Measurements from ENCODE around the gene GPRIN2. TPM values are rescaled to one million over a fixed set of nuclear protein-coding genes. Genes with fewer than 3 reads are reported as not detected.
"Not testable (repeated sequence)": the region's sequence is repeated elsewhere in the genome, so short reads cannot be mapped to it uniquely, and the experiment has no call there.

GPRIN2 gene
- 12.6 TPM for total RNA-seq
- 8.5 TPM for polyA plus RNA-seq (ENCODE audit: insufficient read depth, low read depth, low replicate concordance)
- long read RNA-seq, donor 1: 0 reads
- long read RNA-seq, donor 2, partial matches to known transcripts: 0 of 2 reads
- long read RNA-seq, donor 2, other reads (novel, unspliced or antisense): 0 of 2 reads
- long read RNA-seq, donor 3, partial matches to known transcripts: 0 of 1 reads
- long read RNA-seq, donor 3, other reads (novel, unspliced or antisense): 0 of 1 reads
- long read RNA-seq, donor 4, partial matches to known transcripts: 0 of 1 reads
- long read RNA-seq, donor 4, other reads (novel, unspliced or antisense): 0 of 1 reads
- long read RNA-seq, donor 5: 0 reads
- long read RNA-seq, donor 6, partial matches to known transcripts: 0 of 2 reads
- long read RNA-seq, donor 6, other reads (novel, unspliced or antisense): 0 of 2 reads
- long read RNA-seq, donor 7, partial matches to known transcripts: 0 of 12 reads
- long read RNA-seq, donor 7, other reads (novel, unspliced or antisense): 9 of 12 reads
- long read RNA-seq, donor 8, partial matches to known transcripts: 0 of 2 reads
- long read RNA-seq, donor 8, other reads (novel, unspliced or antisense): 0 of 2 reads
- long read RNA-seq, donor 9, partial matches to known transcripts: 0 of 1 reads
- long read RNA-seq, donor 9, other reads (novel, unspliced or antisense): 0 of 1 reads
- long read RNA-seq, donor 10, partial matches to known transcripts: 0 of 1 reads
- long read RNA-seq, donor 10, other reads (novel, unspliced or antisense): 0 of 1 reads

- FAIRE-seq: no peak
Measured at GRCh38 chr10:46556515-46557318, at the start of gene GPRIN2. GPRIN2 (minus strand) TSS chr10:46556658; CDS start chr10:46550736, 5,922 bp downstream.

DNA sequence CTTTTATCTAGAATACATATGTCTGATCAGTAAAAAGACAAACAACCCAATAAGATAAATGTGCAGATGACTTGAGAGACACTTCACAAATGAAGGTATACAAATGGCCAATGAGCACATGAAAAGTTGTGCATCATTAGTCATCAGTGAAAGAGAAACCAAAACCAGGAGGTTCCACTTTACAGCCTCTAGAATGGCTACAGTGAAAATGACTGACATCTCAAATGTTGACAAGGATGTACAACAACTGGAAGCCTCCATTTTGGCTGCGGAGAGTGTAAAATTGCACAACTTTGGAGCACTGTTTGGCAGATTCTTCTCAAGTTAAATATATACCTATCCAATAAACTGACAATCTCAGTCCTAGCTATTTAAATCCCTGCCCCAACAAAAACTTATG lies 44.1 kb upstream of the GPRIN2 start:
- intact Hi-C loops (cut with DNase I); H3K36me3 ChIP-seq (ENCODE audit: control insufficient read depth in 2 of 3, insufficient read depth in 3 of 3, low read length in 3 of 3); H3K9me3 ChIP-seq (ENCODE audit: control insufficient read depth in 2 of 3, insufficient read depth in 1 of 3, low read length in 3 of 3); H3K27ac ChIP-seq (ENCODE audit: low read depth in 2 of 2, low read length in 2 of 2); H3K4me1 ChIP-seq (ENCODE audit: control insufficient read depth in 2 of 3, insufficient read depth in 2 of 3, low read depth in 1 of 3, low read length in 3 of 3); H3K4me3 ChIP-seq (ENCODE audit: low read length in 3 of 3); DNase-seq; H3K27me3 ChIP-seq (ENCODE audit: control insufficient read depth, insufficient read depth, low read length); FAIRE-seq; H3K9ac ChIP-seq (ENCODE audit: low read length in 3 of 3): not testable (repeated sequence)

More at GRCh38 chr10:46556515-46557318, at the start of gene GPRIN2:
- peak; percentile 39 to 92 (median 70) for DNase-seq
- intact Hi-C loops (cut with DNase I): no loop called here
- no peak within 1 kb of the TSS for H3K27ac ChIP-seq (ENCODE audit: low read depth in 2 of 2, low read length in 2 of 2)
- TF ChIP-seq, protein P1, sequence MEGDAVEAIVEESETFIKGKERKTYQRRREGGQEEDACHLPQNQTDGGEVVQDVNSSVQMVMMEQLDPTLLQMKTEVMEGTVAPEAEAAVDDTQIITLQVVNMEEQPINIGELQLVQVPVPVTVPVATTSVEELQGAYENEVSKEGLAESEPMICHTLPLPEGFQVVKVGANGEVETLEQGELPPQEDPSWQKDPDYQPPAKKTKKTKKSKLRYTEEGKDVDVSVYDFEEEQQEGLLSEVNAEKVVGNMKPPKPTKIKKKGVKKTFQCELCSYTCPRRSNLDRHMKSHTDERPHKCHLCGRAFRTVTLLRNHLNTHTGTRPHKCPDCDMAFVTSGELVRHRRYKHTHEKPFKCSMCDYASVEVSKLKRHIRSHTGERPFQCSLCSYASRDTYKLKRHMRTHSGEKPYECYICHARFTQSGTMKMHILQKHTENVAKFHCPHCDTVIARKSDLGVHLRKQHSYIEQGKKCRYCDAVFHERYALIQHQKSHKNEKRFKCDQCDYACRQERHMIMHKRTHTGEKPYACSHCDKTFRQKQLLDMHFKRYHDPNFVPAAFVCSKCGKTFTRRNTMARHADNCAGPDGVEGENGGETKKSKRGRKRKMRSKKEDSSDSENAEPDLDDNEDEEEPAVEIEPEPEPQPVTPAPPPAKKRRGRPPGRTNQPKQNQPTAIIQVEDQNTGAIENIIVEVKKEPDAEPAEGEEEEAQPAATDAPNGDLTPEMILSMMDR (IDR thresholded peaks at IDR 0.05; ENCODE audit: borderline replicate concordance, extremely low read depth, insufficient read depth): no peak
- H3K4me3 ChIP-seq (ENCODE audit: low read length in 3 of 3): peak within 1 kb of the TSS; percentile 50 to 74 (median 54)
- no peaks in the 10 kb centered on the region for H3K27me3 ChIP-seq (ENCODE audit: control insufficient read depth, insufficient read depth, low read length)
- peaks cover 0 to 2% (median 0%) of the 10 kb centered on the region in 3 donors for H3K4me1 ChIP-seq (ENCODE audit: control insufficient read depth in 2 of 3, insufficient read depth in 2 of 3, low read depth in 1 of 3, low read length in 3 of 3)
- no peaks in the 10 kb centered on the region for H3K9me3 ChIP-seq (ENCODE audit: control insufficient read depth in 2 of 3, insufficient read depth in 1 of 3, low read length in 3 of 3)
- no peaks in the 10 kb centered on the region for H3K36me3 ChIP-seq (ENCODE audit: control insufficient read depth in 2 of 3, insufficient read depth in 3 of 3, low read length in 3 of 3)
- H3K9ac ChIP-seq (ENCODE audit: low read length in 3 of 3): peak within 1 kb of the TSS in 2 of 3 donors; percentile 1 to 54

DNA sequence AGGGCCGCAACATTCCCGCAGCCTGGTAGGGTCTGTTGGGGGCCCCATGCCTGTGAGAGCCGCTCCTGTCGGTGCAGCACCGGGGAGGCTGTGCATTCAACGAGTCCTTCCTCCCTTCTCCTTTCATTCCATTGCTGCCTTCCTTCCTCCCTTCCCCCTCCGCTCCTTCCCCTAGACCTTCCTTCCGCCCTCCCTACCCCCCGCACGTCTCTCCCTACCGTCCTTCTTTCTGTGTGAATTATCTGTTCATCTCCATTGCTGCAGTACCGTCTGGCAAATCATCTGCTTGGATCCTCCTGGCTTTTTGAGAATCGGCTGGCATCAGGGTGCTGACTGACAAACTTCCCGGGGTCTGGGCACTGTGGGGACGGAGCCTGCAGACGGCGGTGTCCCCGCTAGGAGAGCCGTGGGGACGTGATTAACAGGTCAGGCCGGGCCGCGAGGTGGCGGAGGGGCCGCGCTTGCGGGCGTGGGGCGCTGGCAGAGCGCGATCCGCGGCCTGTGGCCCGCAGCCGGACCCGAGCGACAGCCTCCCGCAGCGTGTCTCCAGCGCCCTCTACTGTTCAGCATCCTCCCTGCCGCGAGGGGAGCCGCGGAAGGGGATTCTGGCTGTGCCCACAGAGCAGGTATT lies 41.3 kb upstream of the GPRIN2 start:
- intact Hi-C loops (cut with DNase I); H3K27ac ChIP-seq (ENCODE audit: low read depth in 2 of 2, low read length in 2 of 2); H3K4me1 ChIP-seq (ENCODE audit: control insufficient read depth in 2 of 3, insufficient read depth in 2 of 3, low read depth in 1 of 3, low read length in 3 of 3); H3K27me3 ChIP-seq (ENCODE audit: control insufficient read depth, insufficient read depth, low read length); FAIRE-seq; H3K36me3 ChIP-seq (ENCODE audit: control insufficient read depth in 2 of 3, insufficient read depth in 3 of 3, low read length in 3 of 3); H3K9me3 ChIP-seq (ENCODE audit: control insufficient read depth in 2 of 3, insufficient read depth in 1 of 3, low read length in 3 of 3); H3K9ac ChIP-seq (ENCODE audit: low read length in 3 of 3): not testable (repeated sequence)
- peak overlapping the region in 2 of 3 donors; percentile 29 to 36 for H3K4me3 ChIP-seq (ENCODE audit: low read length in 3 of 3)
- DNase-seq: peak in 3 of 5 donors; percentile 9 to 42 (median 18)

GRCh38 chr10:46596570-46596969 lies 40.1 kb upstream of the GPRIN2 start:
- H3K27me3 ChIP-seq (ENCODE audit: control insufficient read depth, insufficient read depth, low read length); H3K27ac ChIP-seq (ENCODE audit: low read depth in 2 of 2, low read length in 2 of 2); H3K4me1 ChIP-seq (ENCODE audit: control insufficient read depth in 2 of 3, insufficient read depth in 2 of 3, low read depth in 1 of 3, low read length in 3 of 3); H3K36me3 ChIP-seq (ENCODE audit: control insufficient read depth in 2 of 3, insufficient read depth in 3 of 3, low read length in 3 of 3); intact Hi-C loops (cut with DNase I); H3K9me3 ChIP-seq (ENCODE audit: control insufficient read depth in 2 of 3, insufficient read depth in 1 of 3, low read length in 3 of 3); H3K4me3 ChIP-seq (ENCODE audit: low read length in 3 of 3); H3K9ac ChIP-seq (ENCODE audit: low read length in 3 of 3); FAIRE-seq: not testable (repeated sequence)
- DNase-seq: peak in 1 of 5 donors; percentile 20

GRCh38 chr10:46594453-46595063 lies 38.1 kb upstream of the GPRIN2 start:
- intact Hi-C loops (cut with DNase I); FAIRE-seq; H3K4me1 ChIP-seq (ENCODE audit: control insufficient read depth in 2 of 3, insufficient read depth in 2 of 3, low read depth in 1 of 3, low read length in 3 of 3); H3K36me3 ChIP-seq (ENCODE audit: control insufficient read depth in 2 of 3, insufficient read depth in 3 of 3, low read length in 3 of 3); H3K27me3 ChIP-seq (ENCODE audit: control insufficient read depth, insufficient read depth, low read length); H3K9me3 ChIP-seq (ENCODE audit: control insufficient read depth in 2 of 3, insufficient read depth in 1 of 3, low read length in 3 of 3); H3K27ac ChIP-seq (ENCODE audit: low read depth in 2 of 2, low read length in 2 of 2); DNase-seq; H3K4me3 ChIP-seq (ENCODE audit: low read length in 3 of 3); H3K9ac ChIP-seq (ENCODE audit: low read length in 3 of 3): not testable (repeated sequence)

- H3K4me1 ChIP-seq (ENCODE audit: control insufficient read depth in 2 of 3, insufficient read depth in 2 of 3, low read depth in 1 of 3, low read length in 3 of 3); H3K27me3 ChIP-seq (ENCODE audit: control insufficient read depth, insufficient read depth, low read length); H3K36me3 ChIP-seq (ENCODE audit: control insufficient read depth in 2 of 3, insufficient read depth in 3 of 3, low read length in 3 of 3); intact Hi-C loops (cut with DNase I); H3K4me3 ChIP-seq (ENCODE audit: low read length in 3 of 3); H3K9me3 ChIP-seq (ENCODE audit: control insufficient read depth in 2 of 3, insufficient read depth in 1 of 3, low read length in 3 of 3); H3K9ac ChIP-seq (ENCODE audit: low read length in 3 of 3); H3K27ac ChIP-seq (ENCODE audit: low read depth in 2 of 2, low read length in 2 of 2); FAIRE-seq: not testable (repeated sequence)
- peak in 1 of 5 donors; percentile 51 for DNase-seq
Measured at GRCh38 chr10:46593307-46593706, 36.8 kb upstream of the GPRIN2 start.
